NCI-H524 treated with DMSO at 0.1 percent for 48 hours (cell line): ENCODE measurements around the gene TSPAN7.

ENCODE experiments used
- DNase-seq: peaks from one replicate; lab custom pipeline; 2025; lab: John Stamatoyannopoulos, UW

TSPAN7 gene

GRCh38 chrX:38649221-38649620, 87.9 kb downstream of the TSPAN7 start:
- no peak for DNase-seq

- DNase-seq: peak; percentile 12
These were observed 88.6 kb downstream of the TSPAN7 start for GRCh38 chrX:38649674-38650647.

GRCh38 chrX:38651625-38652601, 90.6 kb downstream of the TSPAN7 start:
- no peak for DNase-seq

- DNase-seq: no peak
These were observed 91.6 kb downstream of the TSPAN7 start for GRCh38 chrX:38652934-38653442.

GRCh38 chrX:38654302-38654701, 93.0 kb downstream of the TSPAN7 start:
- DNase-seq: peak; percentile 26

- peak; percentile 74 for DNase-seq
These were observed 95.1 kb downstream of the TSPAN7 start for GRCh38 chrX:38656350-38656915.

- no peak for DNase-seq
These were observed 96.2 kb downstream of the TSPAN7 start for GRCh38 chrX:38657562-38657961.

GRCh38 chrX:38660395-38661102, 99.2 kb downstream of the TSPAN7 start:
- DNase-seq: no peak

- no peak for DNase-seq
These were observed 99.7 kb downstream of the TSPAN7 start for GRCh38 chrX:38661103-38661441.

GRCh38 chrX:38661561-38661960, 100.2 kb downstream of the TSPAN7 start:
- DNase-seq: no peak

GRCh38 chrX:38662640-38663039, 101.3 kb downstream of the TSPAN7 start:
- no peak for DNase-seq

- no peak for DNase-seq
These were observed 102.9 kb downstream of the TSPAN7 start for GRCh38 chrX:38664285-38664684.

GRCh38 chrX:38666909-38667308, 105.6 kb downstream of the TSPAN7 start:
- no peak for DNase-seq

GRCh38 chrX:38668771-38669170, 107.4 kb downstream of the TSPAN7 start:
- no peak for DNase-seq

- no peak for DNase-seq
These were observed 108.1 kb downstream of the TSPAN7 start for GRCh38 chrX:38669428-38669827.

- no peak for DNase-seq
These were observed 111.3 kb downstream of the TSPAN7 start for GRCh38 chrX:38672646-38673045.

GRCh38 chrX:38675856-38676255, 114.5 kb downstream of the TSPAN7 start:
- DNase-seq: no peak

GRCh38 chrX:38678183-38678582, 116.8 kb downstream of the TSPAN7 start:
- no peak for DNase-seq

- DNase-seq: no peak
These were observed 117.5 kb downstream of the TSPAN7 start for GRCh38 chrX:38678821-38679220.

GRCh38 chrX:38679695-38680094, 118.4 kb downstream of the TSPAN7 start:
- no peak for DNase-seq

GRCh38 chrX:38682095-38682494, 120.8 kb downstream of the TSPAN7 start:
- no peak for DNase-seq
